Globus pallidus (tissue), 1 donor: ENCODE results near the gene POLG2.

Experiments
- DNase-seq: peaks from one replicate; pipeline ENCODE4 v3.0.0-alpha.2; 2015; ENCODE audit warnings: low spot score

The POLG2 gene

GRCh38 chr17:64496786-64497564, at the start of gene POLG2:
Gene POLG2, minus strand, starts transcription at chr17:64497054. Its CDS starts 86 bp downstream, at chr17:64496968.
- peak; percentile 86 for DNase-seq

- DNase-seq = no peak
These were observed 47.9 kb upstream of the POLG2 start for GRCh38 chr17:64544742-64545141.

GRCh38 chr17:64540118-64540776, 43.4 kb upstream of the POLG2 start:
- no peak for DNase-seq

GRCh38 chr17:64538508-64539130, 41.8 kb upstream of the POLG2 start:
- DNase-seq = no peak

- no peak for DNase-seq
These were observed 40.6 kb upstream of the POLG2 start for GRCh38 chr17:64537488-64537887.

GRCh38 chr17:64536913-64537312, 40.1 kb upstream of the POLG2 start:
- DNase-seq = no peak

GRCh38 chr17:64535357-64535756, 38.5 kb upstream of the POLG2 start:
- DNase-seq = no peak

- no peak for DNase-seq
These were observed 37.3 kb upstream of the POLG2 start for GRCh38 chr17:64534187-64534586.

GRCh38 chr17:64533784-64534183, 36.9 kb upstream of the POLG2 start:
- no peak for DNase-seq

GRCh38 chr17:64532409-64532808, 35.6 kb upstream of the POLG2 start:
- DNase-seq = no peak

GRCh38 chr17:64531955-64532371, 35.1 kb upstream of the POLG2 start:
- DNase-seq = no peak

GRCh38 chr17:64529221-64529620, 32.4 kb upstream of the POLG2 start:
- DNase-seq = no peak

GRCh38 chr17:64527914-64528313, 31.1 kb upstream of the POLG2 start:
- no peak for DNase-seq

- no peak for DNase-seq
These were observed 23.5 kb upstream of the POLG2 start for GRCh38 chr17:64520359-64520758.

- DNase-seq = no peak
These were observed 22.7 kb upstream of the POLG2 start for GRCh38 chr17:64519601-64520000.

GRCh38 chr17:64515829-64516228, 19.0 kb upstream of the POLG2 start:
- no peak for DNase-seq

GRCh38 chr17:64515419-64515818, 18.6 kb upstream of the POLG2 start:
- no peak for DNase-seq

- no peak for DNase-seq
These were observed 12.3 kb upstream of the POLG2 start for GRCh38 chr17:64509179-64509578.

- DNase-seq = no peak
These were observed 11.8 kb upstream of the POLG2 start for GRCh38 chr17:64508683-64509082.

- peak; percentile 72 for DNase-seq
These were observed 10.5 kb upstream of the POLG2 start for GRCh38 chr17:64507413-64507782.

GRCh38 chr17:64506576-64507412, 9.9 kb upstream of the POLG2 start, which contains the start of gene CEP95:
Gene CEP95, plus strand, starts transcription at chr17:64506977. Its CDS starts 121 bp downstream, at chr17:64507098.
- peak; percentile 93 for DNase-seq

GRCh38 chr17:64506201-64506575, 9.3 kb upstream of the POLG2 start, which contains the start of gene DDX5:
Gene DDX5, minus strand, starts transcription at chr17:64506289. Its CDS starts 170 bp downstream, at chr17:64506119.
- DNase-seq = peak; percentile 94
